UCSD-AML1 (cell line): ENCODE measurements around the gene PRPF38A.

Experiments
- DNase-seq: peaks from one replicate; lab custom pipeline; 2025; ENCODE audit not compliant: unreplicated experiment; lab: John Stamatoyannopoulos, UW

The PRPF38A gene

DNA sequence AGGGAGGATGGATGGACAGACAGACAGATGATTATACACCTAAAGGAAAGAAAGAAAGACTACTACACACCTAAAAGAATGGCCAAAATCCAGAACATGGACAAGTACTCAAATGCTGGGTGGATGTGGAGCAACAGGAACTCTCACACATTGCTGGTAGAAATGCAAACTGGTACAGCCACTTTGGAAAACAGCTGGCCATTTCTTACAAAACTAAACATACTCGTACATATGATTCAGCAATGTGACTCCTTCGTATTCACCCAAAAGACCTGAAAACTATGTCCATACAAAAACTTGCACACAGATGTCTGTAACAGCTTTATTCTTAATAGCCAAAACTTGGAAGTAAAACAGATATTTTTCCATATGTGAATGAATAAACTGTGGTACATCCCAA lies 51.3 kb downstream of the PRPF38A start:
- DNase-seq, result no peak

DNA sequence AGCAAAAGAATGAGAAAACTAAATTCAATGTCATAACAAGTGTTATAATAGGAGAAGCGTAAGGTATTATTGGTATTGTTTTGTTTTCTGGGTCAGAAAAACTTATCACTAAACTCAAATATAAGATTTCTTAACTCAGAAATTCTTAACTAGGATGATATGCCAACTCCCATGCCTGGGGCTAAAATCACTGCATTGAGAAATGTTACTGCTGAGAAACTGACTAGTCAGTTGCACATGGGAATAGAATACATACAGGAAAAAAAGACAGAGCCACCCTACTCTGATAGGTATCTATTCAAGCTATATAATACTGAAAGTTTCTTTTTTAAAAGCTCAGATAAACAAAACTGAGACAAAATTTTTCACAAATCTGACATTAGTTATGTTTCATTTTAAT lies 56.3 kb downstream of the PRPF38A start:
- DNase-seq, result no peak

DNA sequence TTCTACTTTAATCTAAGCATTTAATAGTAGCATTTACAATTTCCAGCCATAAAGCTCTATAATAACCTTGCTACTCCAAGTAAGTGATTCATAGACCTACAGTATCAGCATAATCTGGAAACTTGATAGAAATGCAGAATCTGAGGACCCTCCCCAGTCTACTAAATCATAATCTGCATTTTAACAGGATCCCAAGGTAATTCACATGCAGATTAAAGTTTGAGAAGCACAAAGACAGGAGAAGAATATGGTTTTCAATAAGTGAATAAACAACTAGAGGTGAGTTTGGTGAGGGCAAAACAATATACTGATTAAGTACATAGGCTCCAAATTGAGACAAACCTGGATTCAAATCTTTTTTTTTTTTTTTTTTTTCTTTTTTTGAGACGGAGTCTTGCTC lies 57.4 kb downstream of the PRPF38A start:
- DNase-seq, result no peak

DNA sequence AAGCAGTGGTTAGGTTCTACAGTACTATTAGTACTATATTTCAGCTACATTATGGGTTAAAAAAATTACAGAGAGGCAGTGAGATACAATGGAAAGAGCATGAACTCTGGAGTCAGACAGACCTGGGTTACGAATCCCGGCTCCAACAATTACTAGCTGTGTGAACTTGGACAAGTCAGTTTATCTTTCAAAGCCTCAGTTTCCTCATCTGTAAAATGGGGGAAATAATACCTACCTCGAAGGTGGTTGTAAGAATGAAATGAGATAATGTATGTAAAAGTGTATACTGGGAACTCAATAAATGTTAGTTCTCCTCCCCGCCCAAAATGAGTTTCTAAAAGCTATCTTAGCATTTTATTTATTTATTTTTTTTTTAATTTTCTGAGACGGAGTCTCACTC lies 59.5 kb downstream of the PRPF38A start:
- no peak for DNase-seq

DNA sequence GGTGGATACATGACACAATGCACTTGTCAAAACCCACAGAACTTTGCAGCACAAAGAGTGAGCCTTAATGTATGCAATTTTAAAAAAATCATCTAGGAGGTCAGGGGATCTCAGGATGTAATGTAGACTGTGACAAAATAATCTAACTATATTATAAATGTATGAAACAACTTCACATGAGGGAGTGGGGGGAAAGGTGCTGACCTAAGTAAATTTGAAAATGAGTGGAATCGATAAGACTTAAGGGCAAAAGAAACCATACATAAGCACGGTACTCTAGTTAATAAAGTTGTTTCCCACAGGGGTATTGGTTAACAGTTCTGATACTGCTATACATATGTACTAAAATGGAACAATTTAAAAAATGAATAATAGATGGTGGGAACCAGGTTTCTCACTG lies 64.7 kb downstream of the PRPF38A start:
- DNase-seq, result no peak
